ENCODE results near the gene FLAD1.

The FLAD1 gene

GRCh38 chr1:154969860-154970452 lies 13.2 kb upstream of the FLAD1 start:
- H3K4me2 ChIP-seq (ENCODE audit: low read length) = peak overlapping the region; percentile 73
- WGBS (ENCODE audit: extremely low coverage, insufficient coverage, low lambda C conversion rate) = no CpG with 5 or more reads among the region's 22 CpGs
- peak overlapping the region; percentile 83 for H3K18ac ChIP-seq (ENCODE audit: low read length)
- peaks cover 25% of the 10 kb centered on the region for H3K79me1 ChIP-seq (ENCODE audit: low read length)
- H2BK120ac ChIP-seq (ENCODE audit: low read depth, low read length) = no peak overlapping the region
- no peaks in the 10 kb centered on the region for H3K27me3 ChIP-seq (ENCODE audit: insufficient read depth, low read length, poor library complexity)
- peak overlapping the region; percentile 63 for H2BK5ac ChIP-seq (ENCODE audit: low read length)
- peak overlapping the region; percentile 70 for H3K4ac ChIP-seq (ENCODE audit: low read depth, low read length)
- H3K27ac ChIP-seq (ENCODE audit: low read depth, low read length) = peak overlapping the region; percentile 49
- H3K4me3 ChIP-seq (ENCODE audit: low read length) = peak overlapping the region; percentile 79
- peaks cover 15% of the 10 kb centered on the region for H3K36me3 ChIP-seq (ENCODE audit: control insufficient read depth, insufficient read depth, low read length)
- H2BK15ac ChIP-seq (replicated peaks; ENCODE audit: low read depth) = no peak overlapping the region
- H3K79me2 ChIP-seq (ENCODE audit: control insufficient read depth, insufficient read depth, low read length) = peaks cover 38% of the 10 kb centered on the region
- no peak overlapping the region for H2AK5ac ChIP-seq (ENCODE audit: low read length)
- H4K8ac ChIP-seq (ENCODE audit: low read depth, low read length) = no peak overlapping the region
- H3K9ac ChIP-seq (ENCODE audit: low read length) = peak overlapping the region; percentile 95
- DNase-seq = no peak
- H3K56ac ChIP-seq (ENCODE audit: low read length) = peak overlapping the region; percentile 87
- H3K23ac ChIP-seq (ENCODE audit: low read length) = peak overlapping the region; percentile 59
- peaks cover 6% of the 10 kb centered on the region for H3K4me1 ChIP-seq (ENCODE audit: control insufficient read depth, low read depth, low read length)
- no peak overlapping the region for H4K5ac ChIP-seq (ENCODE audit: low read length)

GRCh38 chr1:154970631-154971340 lies 12.4 kb upstream of the FLAD1 start, which contains the start of gene SHC1:
SHC1 (minus strand) TSS chr1:154970747; CDS start chr1:154970526, 221 bp downstream.
- H3K79me1 ChIP-seq (ENCODE audit: low read length) = peaks cover 22% of the 10 kb centered on the region
- H3K36me3 ChIP-seq (ENCODE audit: control insufficient read depth, insufficient read depth, low read length) = peaks cover 11% of the 10 kb centered on the region
- WGBS (ENCODE audit: extremely low coverage, insufficient coverage, low lambda C conversion rate) = no CpG with 5 or more reads among the region's 15 CpGs
- DNase-seq = peak; percentile 98
- no peaks in the 10 kb centered on the region for H3K27me3 ChIP-seq (ENCODE audit: insufficient read depth, low read length, poor library complexity)
- H3K4me1 ChIP-seq (ENCODE audit: control insufficient read depth, low read depth, low read length) = peaks cover 6% of the 10 kb centered on the region
- H3K27ac ChIP-seq (ENCODE audit: low read depth, low read length) = peak within 1 kb of the TSS; percentile 96
- peak within 1 kb of the TSS; percentile 59 for H3K23ac ChIP-seq (ENCODE audit: low read length)
- H2BK120ac ChIP-seq (ENCODE audit: low read depth, low read length) = peak within 1 kb of the TSS; percentile 5
- H3K56ac ChIP-seq (ENCODE audit: low read length) = peak within 1 kb of the TSS; percentile 95
- peak within 1 kb of the TSS; percentile 70 for H3K4ac ChIP-seq (ENCODE audit: low read depth, low read length)
- H3K4me3 ChIP-seq (ENCODE audit: low read length) = peak within 1 kb of the TSS; percentile 79
- H4K8ac ChIP-seq (ENCODE audit: low read depth, low read length) = no peak within 1 kb of the TSS
- peak within 1 kb of the TSS; percentile 83 for H3K18ac ChIP-seq (ENCODE audit: low read length)
- H2BK5ac ChIP-seq (ENCODE audit: low read length) = peak within 1 kb of the TSS; percentile 94
- H3K79me2 ChIP-seq (ENCODE audit: control insufficient read depth, insufficient read depth, low read length) = peaks cover 43% of the 10 kb centered on the region
- peak within 1 kb of the TSS; percentile 95 for H3K9ac ChIP-seq (ENCODE audit: low read length)
- H4K5ac ChIP-seq (ENCODE audit: low read length) = peak within 1 kb of the TSS; percentile 85
- H2BK15ac ChIP-seq (replicated peaks; ENCODE audit: low read depth) = no peak within 1 kb of the TSS
- peak within 1 kb of the TSS; percentile 93 for H2AK5ac ChIP-seq (ENCODE audit: low read length)
- H3K4me2 ChIP-seq (ENCODE audit: low read length) = peak within 1 kb of the TSS; percentile 73

- no CpG with 5 or more reads among the region's 10 CpGs for WGBS (ENCODE audit: extremely low coverage, insufficient coverage, low lambda C conversion rate)
- Histone ChIP-seq H3K23ac (ENCODE audit: low read length) (peak overlapping the region; percentile 48), H3K27ac (ENCODE audit: low read depth, low read length) (peak overlapping the region; percentile 96), H3K18ac (ENCODE audit: low read length) (peak overlapping the region; percentile 11), H3K79me1 (ENCODE audit: low read length) (peaks cover 20% of the 10 kb centered on the region), H2BK15ac (replicated peaks; ENCODE audit: low read depth) (no peak overlapping the region), H3K4me3 (ENCODE audit: low read length) (no peak overlapping the region), H3K27me3 (ENCODE audit: insufficient read depth, low read length, poor library complexity) (no peaks in the 10 kb centered on the region), H3K36me3 (ENCODE audit: control insufficient read depth, insufficient read depth, low read length) (peaks cover 9% of the 10 kb centered on the region), H3K56ac (ENCODE audit: low read length) (peak overlapping the region; percentile 95), H4K8ac (ENCODE audit: low read depth, low read length) (no peak overlapping the region), H3K4me1 (ENCODE audit: control insufficient read depth, low read depth, low read length) (peaks cover 9% of the 10 kb centered on the region), H3K9ac (ENCODE audit: low read length) (peak overlapping the region; percentile 71), H4K5ac (ENCODE audit: low read length) (peak overlapping the region; percentile 85), H2BK120ac (ENCODE audit: low read depth, low read length) (peak overlapping the region; percentile 5), H2BK5ac (ENCODE audit: low read length) (peak overlapping the region; percentile 94), H3K4ac (ENCODE audit: low read depth, low read length) (peak overlapping the region; percentile 61), H3K79me2 (ENCODE audit: control insufficient read depth, insufficient read depth, low read length) (peaks cover 50% of the 10 kb centered on the region), H2AK5ac (ENCODE audit: low read length) (peak overlapping the region; percentile 93), H3K4me2 (ENCODE audit: low read length) (peak overlapping the region; percentile 30)
- DNase-seq = peak; percentile 48
These were observed 11.7 kb upstream of the FLAD1 start for GRCh38 chr1:154971341-154971998.

- Histone ChIP-seq H3K36me3 (ENCODE audit: control insufficient read depth, insufficient read depth, low read length) (peaks cover 5% of the 10 kb centered on the region), H2BK5ac (ENCODE audit: low read length) (peak overlapping the region; percentile 91), H4K8ac (ENCODE audit: low read depth, low read length) (no peak overlapping the region), H3K79me1 (ENCODE audit: low read length) (peaks cover 19% of the 10 kb centered on the region), H3K79me2 (ENCODE audit: control insufficient read depth, insufficient read depth, low read length) (peaks cover 57% of the 10 kb centered on the region), H2AK5ac (ENCODE audit: low read length) (no peak overlapping the region), H3K23ac (ENCODE audit: low read length) (no peak overlapping the region), H3K27me3 (ENCODE audit: insufficient read depth, low read length, poor library complexity) (no peaks in the 10 kb centered on the region), H3K4me3 (ENCODE audit: low read length) (no peak overlapping the region), H3K56ac (ENCODE audit: low read length) (peak overlapping the region; percentile 96), H3K27ac (ENCODE audit: low read depth, low read length) (peak overlapping the region; percentile 96), H3K9ac (ENCODE audit: low read length) (peak overlapping the region; percentile 69), H3K4me2 (ENCODE audit: low read length) (peak overlapping the region; percentile 37), H3K18ac (ENCODE audit: low read length) (peak overlapping the region; percentile 81), H4K5ac (ENCODE audit: low read length) (no peak overlapping the region), H2BK15ac (replicated peaks; ENCODE audit: low read depth) (no peak overlapping the region), H3K4ac (ENCODE audit: low read depth, low read length) (peak overlapping the region; percentile 29), H3K4me1 (ENCODE audit: control insufficient read depth, low read depth, low read length) (peaks cover 11% of the 10 kb centered on the region), H2BK120ac (ENCODE audit: low read depth, low read length) (peak overlapping the region; percentile 40)
- DNase-seq = no peak
- no CpG with 5 or more reads among the region's 3 CpGs for WGBS (ENCODE audit: extremely low coverage, insufficient coverage, low lambda C conversion rate)
These were observed 11.0 kb upstream of the FLAD1 start for GRCh38 chr1:154972213-154972516.

GRCh38 chr1:154972517-154973343 lies 10.4 kb upstream of the FLAD1 start:
- H3K79me1 ChIP-seq (ENCODE audit: low read length) = peaks cover 15% of the 10 kb centered on the region
- H3K9ac ChIP-seq (ENCODE audit: low read length) = peak overlapping the region; percentile 72
- H4K5ac ChIP-seq (ENCODE audit: low read length) = peak overlapping the region; percentile 29
- H3K4me2 ChIP-seq (ENCODE audit: low read length) = peak overlapping the region; percentile 54
- no CpG with 5 or more reads among the region's 18 CpGs for WGBS (ENCODE audit: extremely low coverage, insufficient coverage, low lambda C conversion rate)
- H2BK15ac ChIP-seq (replicated peaks; ENCODE audit: low read depth) = no peak overlapping the region
- peaks cover 11% of the 10 kb centered on the region for H3K4me1 ChIP-seq (ENCODE audit: control insufficient read depth, low read depth, low read length)
- peak overlapping the region; percentile 7 for H2AK5ac ChIP-seq (ENCODE audit: low read length)
- H3K18ac ChIP-seq (ENCODE audit: low read length) = peak overlapping the region; percentile 81
- peaks cover 58% of the 10 kb centered on the region for H3K79me2 ChIP-seq (ENCODE audit: control insufficient read depth, insufficient read depth, low read length)
- peak overlapping the region; percentile 96 for H3K27ac ChIP-seq (ENCODE audit: low read depth, low read length)
- peak overlapping the region; percentile 49 for H2BK120ac ChIP-seq (ENCODE audit: low read depth, low read length)
- H2BK5ac ChIP-seq (ENCODE audit: low read length) = peak overlapping the region; percentile 100
- H3K27me3 ChIP-seq (ENCODE audit: insufficient read depth, low read length, poor library complexity) = no peaks in the 10 kb centered on the region
- H3K56ac ChIP-seq (ENCODE audit: low read length) = peak overlapping the region; percentile 98
- H3K4ac ChIP-seq (ENCODE audit: low read depth, low read length) = peak overlapping the region; percentile 98
- H4K8ac ChIP-seq (ENCODE audit: low read depth, low read length) = no peak overlapping the region
- H3K36me3 ChIP-seq (ENCODE audit: control insufficient read depth, insufficient read depth, low read length) = no peaks in the 10 kb centered on the region
- H3K4me3 ChIP-seq (ENCODE audit: low read length) = peak overlapping the region; percentile 36
- no peak overlapping the region for H3K23ac ChIP-seq (ENCODE audit: low read length)
- DNase-seq = peak; percentile 99
